CD4-positive, alpha-beta T cell treated with Interferon gamma for 1 hour (primary cell): ENCODE data around the gene BCL3.

Experiments used
- DNase-seq: peaks from one replicate; pipeline ENCODE4 v3.0.0-alpha.2; 2020

The BCL3 gene

DNA sequence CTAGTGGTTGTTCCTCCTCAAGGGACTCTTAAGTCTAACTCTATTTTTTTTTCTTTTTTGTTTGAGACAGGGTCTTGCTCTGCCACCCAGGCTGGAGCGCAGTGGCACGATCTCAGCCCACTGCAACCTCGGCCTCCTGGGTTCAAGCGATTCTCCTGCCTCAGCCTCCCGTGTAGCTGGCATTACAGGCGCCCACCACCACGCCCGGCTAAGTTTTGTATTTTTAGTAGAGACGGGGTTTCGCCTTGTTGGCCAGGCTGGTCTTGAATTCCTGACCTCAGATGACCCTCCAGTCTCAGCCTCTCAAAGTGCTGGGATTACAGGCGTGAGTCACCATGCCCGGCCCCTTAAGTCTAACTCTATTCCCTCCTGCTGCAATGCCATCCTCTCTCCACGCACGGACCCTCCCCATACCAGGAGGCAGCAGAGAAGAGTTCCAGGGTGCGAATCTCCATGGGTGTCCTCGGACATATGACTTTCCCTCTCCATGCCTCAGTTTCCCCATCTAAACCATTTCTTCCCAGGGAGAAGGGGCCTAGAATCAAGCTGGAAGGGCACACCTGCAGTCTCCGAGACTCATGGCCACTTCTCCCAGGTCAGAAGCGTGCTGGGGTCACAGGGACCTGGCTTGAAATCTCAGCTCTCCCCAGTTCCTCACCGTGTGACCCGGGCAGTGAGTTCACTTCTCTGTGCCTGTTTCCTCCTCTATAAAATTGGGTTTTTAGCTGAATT is 6.0 kb upstream of the BCL3 start:
- DNase-seq, result no peak

DNA sequence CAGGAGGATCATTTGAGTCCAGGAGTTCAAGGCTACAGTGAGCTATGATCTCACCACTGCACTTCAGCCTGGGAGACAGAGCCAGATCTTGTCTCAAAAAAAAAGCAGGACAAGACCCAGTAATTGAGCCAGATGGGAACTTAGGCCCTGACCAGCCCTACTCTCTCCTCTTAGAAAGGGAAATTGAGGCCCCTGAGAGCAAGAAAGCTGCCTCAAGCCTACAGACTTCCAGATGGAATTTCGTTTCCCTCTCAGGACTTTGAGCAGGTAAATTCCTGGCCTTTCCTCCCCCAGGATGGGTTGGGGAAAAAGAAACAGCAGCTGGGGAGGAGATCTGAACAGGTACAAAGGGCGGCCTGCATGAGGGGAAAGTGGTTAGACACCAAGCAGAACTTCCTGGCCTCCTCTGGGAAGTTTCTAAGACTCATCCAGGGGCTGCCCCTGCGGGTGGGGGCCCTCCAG is 3.6 kb upstream of the BCL3 start:
- DNase-seq, result no peak

DNA sequence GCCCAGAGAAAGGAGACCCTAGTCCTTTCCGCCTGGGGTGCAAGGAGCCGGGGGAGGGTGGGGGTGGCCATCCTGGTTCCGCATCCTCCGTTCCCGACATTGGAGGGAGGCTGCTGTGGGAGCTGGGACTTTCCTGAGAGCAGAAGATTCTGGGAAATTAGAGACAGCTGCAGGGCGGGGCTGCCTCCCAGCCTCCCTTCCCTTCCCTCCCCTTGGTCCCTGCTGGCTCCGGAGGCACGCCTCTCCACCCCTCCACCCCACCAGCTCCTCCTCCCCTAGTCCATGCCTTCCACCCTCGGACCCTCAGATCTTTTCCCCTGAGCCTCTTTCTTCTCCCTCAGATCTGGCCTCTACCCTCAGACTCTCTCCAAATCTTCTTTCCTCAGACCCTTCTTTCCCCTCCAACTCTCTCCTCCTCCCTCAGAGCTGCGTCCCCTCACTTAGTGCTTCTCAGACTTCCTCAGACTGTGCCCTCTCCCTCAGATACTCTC is 3.1 kb upstream of the BCL3 start:
- DNase-seq, result no peak

DNA sequence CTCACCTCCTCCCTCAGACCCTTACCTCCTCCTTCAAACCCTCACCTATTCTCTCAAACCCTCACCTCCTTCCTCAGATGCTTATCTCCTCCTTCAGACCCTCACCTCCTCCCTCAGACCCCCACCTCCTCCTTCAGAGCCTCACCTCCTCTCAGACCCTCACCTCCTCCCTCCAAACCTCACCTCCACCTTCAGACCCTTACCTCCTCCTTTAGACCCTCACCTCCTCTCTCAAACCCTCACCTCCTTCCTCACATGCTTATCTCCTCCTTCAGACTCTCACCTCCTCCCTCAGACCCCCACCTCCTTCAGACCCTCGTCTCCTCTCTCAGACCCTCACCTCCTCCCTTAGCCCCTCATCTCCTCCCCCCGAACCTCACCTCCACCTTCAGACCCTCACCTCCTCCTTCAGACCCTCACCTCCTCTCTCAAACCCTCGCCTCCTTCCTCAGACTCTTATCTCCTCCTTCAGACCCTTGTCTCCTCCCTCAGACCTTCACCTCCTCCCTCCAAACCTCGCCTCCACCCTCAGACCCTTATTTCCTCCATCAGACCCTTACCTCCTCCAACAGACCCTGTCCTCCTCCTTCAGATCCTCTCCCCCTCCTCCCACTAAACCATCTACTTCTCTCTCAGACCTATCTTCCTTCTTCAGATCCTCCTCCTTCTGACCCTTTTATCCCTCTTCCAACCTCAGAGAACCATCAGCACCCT is 2.5 kb upstream of the BCL3 start:
- DNase-seq, result no peak

DNA sequence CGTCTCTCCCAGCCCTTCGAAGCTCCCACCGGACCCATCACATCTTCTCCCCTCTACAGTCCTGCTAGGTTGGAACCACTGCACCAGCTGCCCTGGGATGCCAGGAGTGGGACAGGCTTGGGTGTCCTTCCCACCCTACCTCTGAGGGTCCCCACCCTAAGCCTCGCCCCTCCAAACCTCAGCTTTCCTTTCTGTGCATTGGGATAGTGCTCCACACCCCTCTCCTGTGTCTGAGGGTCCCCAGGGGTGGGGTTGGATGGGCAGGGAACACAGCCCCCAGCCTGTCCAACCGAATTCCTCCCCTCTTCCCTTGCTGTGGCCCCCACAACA is 1.9 kb upstream of the BCL3 start:
- no peak for DNase-seq

DNA sequence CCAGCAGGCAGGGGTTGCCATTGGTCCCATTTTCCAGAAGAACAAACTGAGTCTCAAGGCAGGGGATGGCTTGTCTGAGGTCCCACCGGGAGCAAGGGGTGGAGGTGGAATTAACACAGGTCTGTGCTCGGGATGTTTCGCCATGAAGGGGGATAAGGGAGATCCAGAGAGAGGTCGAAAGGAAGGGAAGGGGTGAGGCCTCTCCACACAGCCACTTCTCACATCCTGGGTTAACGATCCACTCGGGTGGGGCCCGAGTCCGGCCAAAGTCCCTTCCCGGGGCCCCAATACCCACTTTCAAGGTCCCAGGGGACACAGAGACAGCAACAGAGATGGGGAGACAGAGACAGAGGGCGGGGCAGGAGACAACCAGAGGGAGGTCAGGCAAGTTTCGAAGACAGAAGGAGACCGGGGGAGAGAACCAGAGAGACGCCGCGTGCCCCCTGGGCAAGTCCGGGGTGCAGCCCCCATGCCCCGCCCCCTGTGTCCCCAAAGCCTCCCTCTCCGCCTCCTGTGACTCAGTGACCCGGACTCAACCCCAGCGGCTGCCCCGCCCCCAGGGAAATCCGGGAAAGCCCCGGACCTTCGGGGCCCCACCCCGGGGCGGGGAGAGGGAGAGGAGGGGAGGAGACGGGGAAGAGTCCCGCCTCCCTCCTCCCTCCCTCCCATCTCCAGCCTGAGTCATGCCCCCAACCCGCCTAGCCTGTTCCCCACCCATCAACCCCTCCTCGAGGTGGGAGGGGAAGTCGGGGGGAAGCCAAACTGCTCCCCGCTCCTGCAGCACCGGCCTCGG is 1.4 kb upstream of the BCL3 start:
- peak; percentile 94 for DNase-seq

DNA sequence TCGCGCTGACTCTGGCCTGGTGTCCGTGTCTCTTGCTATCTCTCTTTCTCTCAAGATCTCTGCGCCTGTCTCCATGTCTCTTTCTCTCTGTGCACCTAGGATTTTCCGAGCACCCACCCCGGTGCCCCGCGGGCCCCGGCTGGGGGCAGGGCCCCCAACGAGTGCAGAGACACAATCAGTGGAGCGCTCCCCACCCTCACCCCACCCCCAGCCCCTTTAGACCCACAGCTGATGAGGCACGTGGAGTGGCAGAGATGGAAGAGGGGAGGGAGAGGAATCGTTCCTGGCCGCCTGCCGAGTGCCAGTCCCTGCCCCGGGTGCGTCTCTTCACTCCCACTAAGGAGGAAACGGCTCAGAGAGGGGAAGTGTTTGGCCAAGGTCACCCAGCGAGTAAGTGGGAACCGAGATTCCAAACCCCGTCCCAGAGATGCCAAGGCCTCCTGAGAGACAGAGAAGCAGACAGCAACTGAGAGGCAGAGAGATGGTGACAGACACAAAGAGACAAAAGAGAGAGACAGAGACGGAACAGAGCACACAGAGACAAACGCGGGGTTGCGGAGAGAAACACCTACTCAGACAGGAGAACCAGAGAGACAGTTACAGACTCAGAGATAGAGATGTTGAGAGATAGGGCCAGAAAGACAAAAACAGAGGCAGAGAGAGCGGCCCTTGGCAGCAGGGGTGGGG is 626 bp upstream of the BCL3 start:
- peak; percentile 58 for DNase-seq

DNA sequence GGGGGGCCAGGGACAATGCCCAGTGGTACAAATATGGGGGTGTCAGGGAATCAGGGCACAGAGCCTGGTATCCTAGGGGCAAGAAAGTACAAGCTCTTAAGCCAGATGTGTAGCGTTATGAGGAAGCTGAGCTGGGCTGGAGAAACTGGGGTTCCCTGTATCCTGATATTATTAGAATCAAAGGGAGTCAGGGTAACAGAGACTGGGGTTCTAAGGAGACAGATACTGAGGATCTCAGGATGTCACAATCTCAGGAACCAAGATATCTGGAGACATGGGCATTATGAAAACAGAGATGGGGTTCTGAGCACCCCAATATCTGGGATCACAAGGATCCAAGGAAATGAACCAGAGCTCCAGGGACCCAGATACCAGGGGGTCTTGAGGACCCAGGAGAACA is 784 bp downstream of the BCL3 start:
- no peak for DNase-seq

DNA sequence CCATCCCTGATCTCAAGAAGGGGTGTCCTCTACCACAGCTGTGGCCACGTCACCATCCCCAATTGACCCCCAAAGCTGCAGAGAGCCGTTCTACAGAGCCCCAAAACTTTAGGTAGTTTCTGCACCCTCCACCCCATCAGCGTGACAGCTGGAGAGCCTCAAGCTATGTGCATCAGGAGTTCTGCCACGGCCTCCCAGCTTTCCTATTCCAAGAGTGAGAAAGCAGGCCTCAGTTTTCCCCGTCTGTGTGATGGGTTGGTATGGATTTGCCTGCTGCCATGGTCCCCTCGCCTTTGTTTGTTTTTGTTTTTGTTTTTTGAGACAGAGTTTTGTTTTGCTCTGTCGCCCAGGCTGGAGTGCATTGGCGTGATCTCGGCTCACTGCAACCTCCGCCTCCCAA is 1.5 kb downstream of the BCL3 start:
- DNase-seq, result no peak

DNA sequence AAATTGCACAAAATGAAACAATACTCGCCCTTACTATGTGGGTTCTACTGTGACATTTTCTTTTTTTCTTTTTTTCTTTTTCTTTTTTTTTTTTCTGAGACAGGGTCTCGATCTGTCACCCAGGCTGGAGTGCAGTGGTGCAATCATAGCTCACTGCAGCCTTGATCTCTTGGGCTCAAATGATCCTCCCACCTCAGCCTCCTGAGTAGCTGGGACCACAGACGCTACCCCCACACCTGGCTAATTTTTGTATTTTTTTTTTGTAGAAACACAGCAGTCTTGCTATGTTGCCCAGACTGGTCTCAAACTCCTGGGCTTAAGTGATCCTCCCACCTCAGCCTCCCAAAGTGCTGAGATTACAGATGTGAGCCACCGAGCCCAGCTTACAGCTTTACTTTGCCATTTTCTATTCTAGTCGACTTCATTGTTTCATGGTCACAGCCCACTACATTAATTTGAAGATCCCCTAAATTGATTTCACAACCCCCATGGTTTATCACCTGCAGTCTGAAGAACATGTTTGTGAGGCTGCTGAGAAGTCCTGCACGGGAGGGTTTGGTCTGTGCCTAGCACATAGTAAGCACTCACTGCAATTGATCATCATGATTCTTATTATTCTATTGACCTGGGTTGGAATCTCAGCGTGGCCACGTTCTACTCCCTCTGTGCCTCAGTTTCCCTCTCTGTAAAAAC is 3.8 kb downstream of the BCL3 start:
- DNase-seq, result no peak

DNA sequence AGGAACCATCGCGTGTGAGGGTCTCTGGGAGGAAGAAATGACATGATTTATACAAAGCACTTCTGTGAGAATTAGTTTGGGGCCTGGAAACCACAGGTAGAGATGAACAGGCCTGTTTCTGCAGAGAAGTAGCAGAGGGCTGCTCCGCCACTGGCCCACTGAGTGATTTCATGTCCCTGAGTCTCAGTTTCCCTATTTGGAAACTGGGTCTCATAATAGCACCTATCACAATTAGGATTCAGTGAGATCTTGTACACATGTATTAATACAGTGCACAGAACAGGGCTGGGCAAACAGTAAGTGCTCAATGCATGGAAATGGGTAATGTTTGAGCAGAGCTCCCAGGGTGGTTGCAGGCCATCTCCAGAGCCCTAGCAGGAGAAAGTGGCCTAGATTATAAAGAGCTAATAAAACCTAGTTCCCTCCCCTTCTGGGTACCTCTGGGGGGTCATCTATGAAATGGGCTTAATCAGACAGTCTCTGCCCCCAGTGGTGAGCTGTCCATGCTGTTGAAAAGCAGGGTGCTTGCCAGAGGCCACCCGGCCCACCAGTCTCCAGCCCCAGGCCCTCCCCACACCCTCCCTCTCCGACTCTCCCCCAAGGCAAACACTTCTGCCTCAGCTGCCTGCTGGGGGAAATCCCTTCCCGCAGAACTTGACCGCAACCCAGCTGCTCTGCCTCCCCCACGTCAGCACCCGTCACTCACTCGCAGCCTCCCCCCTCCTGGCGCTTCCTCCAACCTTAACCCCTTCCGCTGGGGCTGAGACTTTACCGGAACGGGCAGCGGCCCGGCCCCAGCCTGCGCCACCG is 4.5 kb downstream of the BCL3 start:
- DNase-seq, result peak; percentile 98

DNA sequence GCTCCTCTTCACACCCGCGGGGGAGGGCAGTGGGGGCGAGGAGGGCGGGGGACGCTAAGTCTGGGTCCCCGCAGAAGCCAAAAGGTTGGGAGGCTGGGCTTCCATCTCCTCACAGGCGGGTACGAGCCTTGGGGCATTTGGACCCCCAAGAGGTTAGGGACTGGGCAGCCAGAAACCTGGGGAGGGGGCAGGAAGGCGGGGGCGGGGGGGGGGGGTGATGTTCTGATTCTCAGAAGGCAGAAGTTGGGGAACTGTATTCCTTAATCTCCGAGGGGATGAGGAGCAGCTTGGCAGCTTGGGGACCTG is 5.1 kb downstream of the BCL3 start:
- no peak for DNase-seq

DNA sequence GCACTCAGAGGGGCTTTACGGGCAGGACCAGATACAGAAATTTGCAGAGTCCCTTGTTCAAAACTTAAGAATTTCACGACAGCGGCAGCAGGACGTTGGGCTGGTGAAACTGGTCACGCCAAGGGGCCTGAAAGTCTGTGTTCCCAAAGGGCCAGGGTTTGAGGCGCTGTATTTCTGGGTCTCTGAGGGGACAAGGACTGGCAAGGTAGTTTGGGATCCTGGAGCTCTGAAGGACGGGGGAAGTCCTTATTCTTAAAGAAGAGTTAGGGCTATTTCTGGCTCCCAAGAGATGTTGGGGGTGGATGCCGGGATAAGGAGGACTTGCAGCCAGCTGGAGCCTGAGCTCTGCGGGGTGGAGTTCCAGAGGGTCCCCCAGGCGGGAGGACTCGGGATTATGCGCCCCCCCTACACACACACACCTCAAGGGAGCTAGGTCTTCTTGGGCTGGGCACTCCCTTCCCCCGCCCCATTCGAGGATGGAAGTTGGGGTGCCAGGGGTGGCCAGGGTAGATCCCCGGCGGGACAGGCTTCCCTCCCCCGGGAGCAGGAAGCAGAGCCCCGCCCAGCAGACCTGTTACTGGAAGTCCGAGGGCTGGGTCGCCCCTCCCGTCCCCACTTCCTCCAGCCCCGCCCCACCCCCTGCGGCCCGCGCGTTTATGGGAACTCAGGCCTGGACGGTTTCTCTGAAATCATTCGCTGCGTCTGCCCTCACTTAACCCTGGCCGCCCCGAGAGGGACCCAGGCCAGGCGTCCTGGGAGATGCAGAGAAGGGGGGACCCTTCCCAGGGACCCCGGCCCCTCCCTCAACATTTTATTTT is 5.6 kb downstream of the BCL3 start:
- peak; percentile 92 for DNase-seq

DNA sequence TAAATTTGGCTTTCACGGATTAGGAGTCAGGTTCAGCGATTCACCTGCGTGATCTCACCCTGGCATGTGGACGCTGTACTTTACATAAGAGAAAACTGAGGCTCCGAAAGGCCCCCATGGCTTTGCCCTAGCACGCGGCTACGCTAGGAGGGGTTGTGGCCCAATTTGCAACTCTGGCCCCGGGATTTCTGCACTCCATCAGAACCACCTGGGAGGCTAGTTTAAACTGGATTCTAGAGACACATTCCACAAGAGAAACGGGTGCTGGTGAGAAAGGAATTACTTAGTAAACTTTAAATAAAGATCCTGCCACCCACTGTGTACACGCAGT is 6.2 kb downstream of the BCL3 start:
- DNase-seq, result no peak

DNA sequence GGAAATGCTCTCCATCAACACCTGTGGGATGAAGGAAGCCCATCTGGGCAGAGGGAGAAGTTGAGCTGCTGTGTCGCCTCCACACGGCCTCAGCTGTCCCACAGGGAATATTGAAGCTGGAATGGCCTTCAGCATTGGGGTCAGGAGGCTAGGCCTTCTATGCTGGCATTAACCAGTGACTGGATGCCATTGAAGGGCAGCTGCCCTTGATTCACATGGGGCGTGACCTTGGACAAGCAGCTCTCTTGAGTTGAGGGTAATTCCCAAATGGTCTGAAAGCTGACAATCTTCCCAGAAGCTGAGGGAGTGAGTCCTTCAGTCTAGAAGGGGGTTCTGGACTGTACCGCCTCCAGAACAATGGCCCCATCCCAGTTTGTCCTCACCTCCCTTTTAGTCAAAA is 6.7 kb downstream of the BCL3 start:
- DNase-seq, result no peak

DNA sequence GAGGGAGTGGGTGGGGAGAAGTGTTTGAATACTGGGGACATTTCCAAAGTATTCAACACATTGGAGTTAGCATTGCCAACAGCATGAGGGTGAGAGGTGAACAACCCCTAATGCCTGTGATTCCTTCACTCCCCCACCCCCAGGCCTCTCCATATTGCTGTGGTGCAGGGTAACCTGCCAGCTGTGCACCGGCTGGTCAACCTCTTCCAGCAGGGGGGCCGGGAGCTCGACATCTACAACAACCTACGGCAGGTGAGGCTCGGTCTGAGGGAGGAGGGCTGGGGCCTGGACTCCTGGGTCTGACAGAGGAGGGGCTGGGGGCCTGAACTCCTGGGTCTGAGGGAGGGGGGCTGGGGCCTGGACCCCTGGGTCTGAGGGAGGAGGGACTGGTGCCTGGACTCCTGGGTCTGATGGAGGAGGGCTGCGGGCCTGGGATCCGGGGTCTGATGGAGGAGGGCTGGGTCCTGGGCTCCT is 7.6 kb downstream of the BCL3 start:
- DNase-seq, result no peak

DNA sequence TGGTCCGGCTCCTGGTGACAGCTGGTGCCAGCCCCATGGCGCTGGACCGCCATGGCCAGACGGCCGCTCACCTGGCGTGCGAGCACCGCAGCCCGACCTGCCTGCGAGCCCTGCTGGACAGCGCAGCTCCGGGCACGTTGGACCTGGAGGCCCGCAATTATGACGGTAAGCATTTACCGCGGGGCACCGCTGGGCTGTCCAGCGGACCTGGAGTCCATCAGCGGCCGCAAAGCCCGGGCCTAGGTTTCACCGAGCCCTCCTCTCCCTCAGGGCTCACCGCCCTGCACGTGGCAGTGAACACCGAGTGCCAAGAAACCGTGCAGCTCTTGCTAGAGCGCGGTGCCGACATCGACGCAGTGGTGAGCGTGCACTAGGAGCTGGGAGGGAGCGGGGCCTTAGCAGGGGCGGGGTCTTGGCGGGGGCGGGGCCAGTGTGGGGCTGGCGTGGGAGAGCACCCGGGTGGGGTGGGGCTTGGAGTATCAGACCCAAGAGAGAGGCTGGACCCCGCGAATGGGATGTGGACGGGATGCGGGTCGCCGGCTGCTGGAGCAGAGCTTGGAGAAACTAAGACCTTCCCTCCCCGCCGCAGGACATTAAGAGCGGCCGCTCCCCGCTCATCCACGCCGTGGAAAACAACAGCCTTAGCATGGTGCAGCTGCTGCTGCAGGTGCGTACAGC is 8.7 kb downstream of the BCL3 start:
- DNase-seq, result no peak

DNA sequence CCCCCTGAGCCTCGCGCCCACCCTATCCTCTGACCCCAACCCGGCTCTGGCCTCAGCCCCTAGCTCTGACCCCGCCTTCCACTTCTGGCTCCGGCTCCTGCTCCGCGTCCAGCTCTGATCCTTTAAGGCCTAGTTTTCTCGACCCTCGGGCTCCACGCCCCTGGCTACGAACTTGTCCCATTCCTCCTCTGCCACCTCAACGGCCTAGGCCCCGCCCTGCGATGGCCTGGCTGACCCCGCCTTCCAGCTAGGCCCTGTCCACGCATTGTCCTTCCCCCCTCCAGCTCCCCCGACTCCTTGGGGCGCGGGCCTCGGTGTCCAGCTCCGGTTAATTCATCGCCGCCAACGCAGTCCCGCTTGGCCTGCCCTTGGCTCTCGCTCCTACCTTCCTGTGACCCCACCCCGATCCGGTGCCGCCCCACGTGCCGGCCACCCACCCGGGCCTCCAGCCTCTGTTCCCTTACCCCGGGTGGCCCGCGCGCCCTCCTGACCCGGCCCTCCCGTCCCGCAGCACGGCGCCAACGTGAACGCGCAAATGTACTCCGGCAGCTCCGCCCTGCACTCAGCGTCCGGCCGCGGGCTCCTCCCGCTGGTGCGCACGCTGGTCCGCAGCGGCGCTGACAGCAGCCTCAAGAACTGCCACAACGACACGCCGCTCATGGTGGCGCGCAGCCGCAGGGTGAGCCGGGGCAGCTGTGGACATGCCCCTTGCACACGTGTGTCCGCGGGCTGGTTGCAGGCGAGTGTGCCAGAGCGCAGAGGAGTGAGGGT is 9.4 kb downstream of the BCL3 start:
- DNase-seq, result no peak

DNA sequence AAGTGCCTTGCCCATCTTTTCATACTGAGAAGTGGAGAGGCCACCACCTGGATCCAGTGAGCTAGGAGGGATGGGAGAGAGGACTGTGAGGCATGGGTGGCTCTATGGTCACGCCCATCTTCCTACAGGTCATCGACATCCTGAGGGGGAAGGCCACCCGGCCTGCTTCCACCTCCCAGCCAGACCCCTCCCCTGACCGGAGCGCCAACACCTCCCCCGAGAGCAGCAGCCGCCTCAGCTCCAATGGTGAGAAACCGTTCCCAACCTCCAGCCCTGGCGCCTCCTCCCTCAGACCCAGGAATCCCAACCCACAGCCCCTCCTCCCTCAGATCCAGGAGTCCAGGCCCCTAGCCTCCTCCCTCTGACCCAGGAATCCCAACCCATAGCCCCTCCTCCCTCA is 10.1 kb downstream of the BCL3 start:
- no peak for DNase-seq
